Mesothelial cell of epicardium (in vitro differentiated cells): ENCODE results near the gene MYZAP. TPM values are rescaled to one million over a fixed set of nuclear protein-coding genes. Genes with fewer than 3 reads are reported as not detected.

Experiments used
- DNase-seq, 2 experiments: peaks; one replicate each; pipeline ENCODE4 v3.0.0; 2021; ENCODE audit warnings: low spot score in 2 of 2; ENCODE audit not compliant: unreplicated experiment in 2 of 2
- H3K27ac Mint-ChIP-seq: 2 replicates; pipeline ENCODE4 v1.8.0; 2021; ENCODE audit warnings: mixed read lengths
- H3K27me3 Mint-ChIP-seq: 2 replicates; pipeline ENCODE4 v1.8.0; 2021; ENCODE audit warnings: low read depth, mixed read lengths
- H3K36me3 Mint-ChIP-seq: 2 replicates; pipeline ENCODE4 v1.8.0; 2021; ENCODE audit warnings: mixed read lengths
- H3K4me1 Mint-ChIP-seq: 2 replicates; pipeline ENCODE4 v1.8.0; 2021; ENCODE audit warnings: mixed read lengths
- H3K4me3 Mint-ChIP-seq: 2 replicates; pipeline ENCODE4 v1.8.0; 2021; ENCODE audit warnings: mild to moderate bottlenecking, moderate library complexity, mixed read lengths
- H3K9me3 Mint-ChIP-seq: 2 replicates; pipeline ENCODE4 v1.8.0; 2021; ENCODE audit warnings: mixed read lengths
- total RNA-seq: library from RNA; stranded (reverse); gene quantifications from 3 replicates; pipeline ENCODE4 v1.2.1, GENCODE V29; 2021
- TF ChIP-seq, protein P1 (sequence below): fragments of 200-600 bp; sonication (generic); IDR thresholded peaks from one replicate; pipeline ENCODE4 v1.5.0; 2021; ENCODE audit warnings: antibody characterized with exemption; ENCODE audit not compliant: unreplicated experiment

The MYZAP gene
- total RNA-seq, 1 donor from 2014 or later: 3.3 TPM

DNA sequence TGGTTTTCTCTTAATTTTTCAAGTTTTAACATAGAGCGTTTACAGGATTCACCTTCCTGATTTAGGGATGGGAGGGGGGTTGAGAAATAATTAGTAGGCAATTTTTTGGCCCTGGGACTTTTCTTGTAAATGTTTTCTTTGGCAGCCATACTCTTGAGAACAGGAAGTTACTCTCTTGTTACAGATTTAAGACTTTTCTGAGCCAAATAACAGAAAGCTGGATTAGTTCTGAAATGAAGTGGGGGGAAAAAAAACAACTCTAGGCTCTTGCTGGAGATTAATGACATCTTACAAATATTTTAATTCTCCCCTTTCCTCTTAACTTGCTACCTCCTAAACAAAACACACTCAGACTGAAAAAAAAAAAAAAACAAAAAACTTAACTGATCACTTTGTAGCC lies 101.0 kb downstream of the MYZAP start:
- no peak for DNase-seq
- Mint-ChIP-seq H3K27ac (peak overlapping the region; percentile 85), H3K4me3 (no peak overlapping the region), H3K27me3 (no peaks in the 10 kb centered on the region), H3K9me3 (no peaks in the 10 kb centered on the region), H3K36me3 (no peaks in the 10 kb centered on the region), H3K4me1 (peaks cover 60% of the 10 kb centered on the region)
- TF ChIP-seq, protein P1, sequence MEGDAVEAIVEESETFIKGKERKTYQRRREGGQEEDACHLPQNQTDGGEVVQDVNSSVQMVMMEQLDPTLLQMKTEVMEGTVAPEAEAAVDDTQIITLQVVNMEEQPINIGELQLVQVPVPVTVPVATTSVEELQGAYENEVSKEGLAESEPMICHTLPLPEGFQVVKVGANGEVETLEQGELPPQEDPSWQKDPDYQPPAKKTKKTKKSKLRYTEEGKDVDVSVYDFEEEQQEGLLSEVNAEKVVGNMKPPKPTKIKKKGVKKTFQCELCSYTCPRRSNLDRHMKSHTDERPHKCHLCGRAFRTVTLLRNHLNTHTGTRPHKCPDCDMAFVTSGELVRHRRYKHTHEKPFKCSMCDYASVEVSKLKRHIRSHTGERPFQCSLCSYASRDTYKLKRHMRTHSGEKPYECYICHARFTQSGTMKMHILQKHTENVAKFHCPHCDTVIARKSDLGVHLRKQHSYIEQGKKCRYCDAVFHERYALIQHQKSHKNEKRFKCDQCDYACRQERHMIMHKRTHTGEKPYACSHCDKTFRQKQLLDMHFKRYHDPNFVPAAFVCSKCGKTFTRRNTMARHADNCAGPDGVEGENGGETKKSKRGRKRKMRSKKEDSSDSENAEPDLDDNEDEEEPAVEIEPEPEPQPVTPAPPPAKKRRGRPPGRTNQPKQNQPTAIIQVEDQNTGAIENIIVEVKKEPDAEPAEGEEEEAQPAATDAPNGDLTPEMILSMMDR: no peak

DNA sequence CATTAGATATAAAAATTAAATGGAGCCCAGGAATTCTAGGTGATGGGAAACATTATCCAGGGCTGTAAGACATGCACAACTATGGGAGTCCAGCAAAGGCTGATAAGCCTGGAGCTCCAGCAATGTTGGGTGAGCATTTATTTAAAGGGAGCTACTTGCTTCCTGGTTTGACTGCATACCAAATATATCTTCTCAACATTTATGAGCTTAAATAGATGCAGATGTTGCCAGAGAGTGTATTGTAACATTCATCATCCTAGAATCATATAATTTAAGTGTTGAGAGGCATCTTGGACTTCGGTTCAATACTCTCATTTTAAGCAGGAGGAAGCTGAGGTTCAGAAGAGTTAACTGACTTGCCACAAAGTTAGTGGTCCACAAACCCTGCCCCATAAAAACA lies 102.6 kb downstream of the MYZAP start:
- DNase-seq: no peak
- no peaks in the 10 kb centered on the region for H3K27me3 Mint-ChIP-seq
- no peak overlapping the region for H3K4me3 Mint-ChIP-seq
- no peaks in the 10 kb centered on the region for H3K9me3 Mint-ChIP-seq
- peak overlapping the region; percentile 76 for H3K27ac Mint-ChIP-seq
- peaks cover 71% of the 10 kb centered on the region for H3K4me1 Mint-ChIP-seq
- H3K36me3 Mint-ChIP-seq: no peaks in the 10 kb centered on the region
- TF ChIP-seq, protein P1: no peak

DNA sequence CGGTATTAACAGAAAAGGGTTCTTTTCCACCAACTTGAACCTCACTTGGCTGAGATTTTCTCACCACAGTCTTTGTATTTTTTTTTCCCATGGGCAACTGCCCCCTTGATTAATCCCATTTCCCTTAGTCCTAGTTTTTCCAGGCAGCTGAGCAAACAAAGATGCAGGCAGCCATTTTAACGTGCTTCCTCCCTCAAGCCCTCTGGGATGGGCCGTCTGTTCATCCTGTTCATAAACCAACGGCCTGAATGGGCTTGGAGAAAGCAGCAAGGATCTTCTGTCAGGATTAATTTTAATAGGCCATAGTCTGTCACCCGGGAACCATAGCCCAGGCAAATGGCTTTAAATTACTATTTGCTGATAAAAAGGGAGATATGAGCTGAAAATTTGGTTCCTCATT lies 104.4 kb downstream of the MYZAP start:
- Mint-ChIP-seq H3K36me3 (no peaks in the 10 kb centered on the region), H3K27me3 (no peaks in the 10 kb centered on the region), H3K27ac (peak overlapping the region; percentile 85), H3K4me1 (peaks cover 67% of the 10 kb centered on the region), H3K9me3 (no peaks in the 10 kb centered on the region), H3K4me3 (no peak overlapping the region)
- TF ChIP-seq, protein P1: no peak
- no peak for DNase-seq

DNA sequence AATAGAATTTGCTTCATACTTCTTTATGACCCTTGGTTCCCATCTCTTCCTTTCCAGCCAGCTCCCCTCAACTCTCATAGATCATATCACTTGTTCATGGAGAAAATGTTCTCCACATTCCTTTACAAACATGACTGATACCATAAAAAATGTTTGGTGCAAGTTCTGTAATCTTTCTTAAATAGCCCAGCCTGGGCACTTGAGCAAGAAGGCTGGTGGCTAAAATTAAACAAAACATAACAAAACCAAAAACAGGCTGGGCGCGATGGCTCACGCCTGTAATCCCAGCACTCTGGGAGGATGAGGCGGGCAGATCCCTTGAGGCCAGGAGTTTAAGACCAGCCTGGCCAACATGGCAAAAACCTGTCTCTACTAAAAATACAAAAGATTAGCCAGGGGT lies 105.9 kb downstream of the MYZAP start:
- Mint-ChIP-seq H3K4me3 (no peak overlapping the region), H3K27ac (no peak overlapping the region), H3K36me3 (no peaks in the 10 kb centered on the region), H3K4me1 (peaks cover 54% of the 10 kb centered on the region), H3K27me3 (no peaks in the 10 kb centered on the region), H3K9me3 (no peaks in the 10 kb centered on the region)
- DNase-seq: no peak
- TF ChIP-seq, protein P1: no peak

DNA sequence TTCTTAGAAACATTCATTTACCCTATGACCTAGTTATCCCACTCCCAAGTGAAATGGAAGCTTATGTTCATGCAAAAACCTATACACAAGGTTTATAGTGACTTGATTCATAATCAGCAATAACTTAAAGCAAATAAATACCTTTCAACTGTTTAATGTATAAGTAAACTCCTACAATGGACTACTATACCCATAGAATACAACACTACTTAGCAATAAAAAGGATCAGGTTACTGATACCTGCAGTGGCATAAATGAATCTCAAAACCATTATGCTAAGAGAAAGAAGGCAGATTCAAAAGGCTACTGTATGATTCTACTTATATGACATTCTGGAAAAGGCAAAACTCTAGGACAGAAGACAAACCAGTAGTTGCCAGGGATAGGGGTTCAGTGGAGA lies 106.5 kb downstream of the MYZAP start:
- H3K4me1 Mint-ChIP-seq: peaks cover 53% of the 10 kb centered on the region
- no peaks in the 10 kb centered on the region for H3K36me3 Mint-ChIP-seq
- TF ChIP-seq, protein P1: no peak

DNA sequence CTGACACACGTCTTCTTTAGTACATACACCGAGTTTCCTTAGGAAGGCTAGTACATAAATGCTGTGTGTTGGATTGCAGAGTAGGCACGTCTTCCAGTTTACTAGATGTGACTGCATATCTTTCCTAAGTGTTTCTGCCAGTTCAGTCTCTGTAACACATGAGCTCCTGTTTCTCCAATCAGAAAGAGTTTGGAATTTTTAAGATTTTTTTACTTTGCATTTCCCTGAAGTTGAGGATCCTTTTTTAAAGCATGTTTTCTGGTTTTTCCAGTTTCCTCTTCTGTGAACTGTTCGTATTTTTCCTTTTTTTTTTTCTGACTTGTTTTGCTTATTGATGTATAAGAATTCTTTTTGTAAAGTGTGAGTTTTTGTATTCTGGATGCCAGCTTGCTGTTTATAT lies 107.3 kb downstream of the MYZAP start:
- Mint-ChIP-seq H3K9me3 (no peaks in the 10 kb centered on the region), H3K27me3 (no peaks in the 10 kb centered on the region)
- TF ChIP-seq, protein P1: no peak

More for the DNA sequence above, 106.5 kb downstream of the MYZAP start:
- no peak for DNase-seq
- Mint-ChIP-seq H3K9me3 (no peaks in the 10 kb centered on the region), H3K27me3 (no peaks in the 10 kb centered on the region), H3K27ac (no peak overlapping the region), H3K4me3 (no peak overlapping the region)

More for the DNA sequence above, 107.3 kb downstream of the MYZAP start:
- DNase-seq: no peak
- Mint-ChIP-seq H3K4me1 (peaks cover 56% of the 10 kb centered on the region), H3K4me3 (no peak overlapping the region), H3K36me3 (no peaks in the 10 kb centered on the region), H3K27ac (peak overlapping the region; percentile 60)
